NCI-H2029 treated with DMSO at 0.1 percent for 48 hours (cell line): Measurements from ENCODE around the gene SURF4.
"Not testable (repeated sequence)": the region's sequence is repeated elsewhere in the genome, so short reads cannot be mapped to it uniquely, and the experiment has no call there.

ENCODE experiments used
- DNase-seq: peaks from one replicate; lab custom pipeline; 2025; lab: John Stamatoyannopoulos, UW

Gene SURF4

GRCh38 chr9:133333566-133333965 is 42.3 kb downstream of the SURF4 start:
- no peak for DNase-seq

GRCh38 chr9:133333011-133333410 is 42.8 kb downstream of the SURF4 start:
- no peak for DNase-seq

GRCh38 chr9:133332381-133332730 is 43.5 kb downstream of the SURF4 start:
- DNase-seq, result no peak

GRCh38 chr9:133331641-133332380 is 44.0 kb downstream of the SURF4 start:
- DNase-seq, result no peak

- no peak for DNase-seq
Observed at GRCh38 chr9:133331221-133331620, 44.6 kb downstream of the SURF4 start.

GRCh38 chr9:133329306-133330156 is 46.3 kb downstream of the SURF4 start:
- DNase-seq, result not testable (repeated sequence)

GRCh38 chr9:133327834-133328484 is 47.9 kb downstream of the SURF4 start:
- no peak for DNase-seq

- DNase-seq, result not testable (repeated sequence)
Observed at GRCh38 chr9:133327021-133327420, 48.8 kb downstream of the SURF4 start.

- no peak for DNase-seq
Observed at GRCh38 chr9:133323991-133324703, 51.7 kb downstream of the SURF4 start.

- DNase-seq, result no peak
Observed at GRCh38 chr9:133323211-133323610, 52.6 kb downstream of the SURF4 start.

- no peak for DNase-seq
Observed at GRCh38 chr9:133322701-133323100, 53.2 kb downstream of the SURF4 start.

- DNase-seq, result no peak
Observed at GRCh38 chr9:133321411-133321935, 54.4 kb downstream of the SURF4 start.

GRCh38 chr9:133320421-133320881 is 55.4 kb downstream of the SURF4 start:
- DNase-seq, result no peak

GRCh38 chr9:133317551-133317950 is 58.3 kb downstream of the SURF4 start:
- DNase-seq, result not testable (repeated sequence)

GRCh38 chr9:133315997-133316396 is 59.9 kb downstream of the SURF4 start:
- no peak for DNase-seq
